GM21825 (cell line): Measurements from ENCODE around the gene NOC4L.

Experiments used
- ATAC-seq: cut with Tn5 transposase; IDR thresholded peaks from one replicate; pipeline ENCODE4 v1.9.1; 2021; ENCODE audit warnings: mild to moderate bottlenecking, moderate library complexity; ENCODE audit not compliant: unreplicated experiment

The NOC4L gene

DNA sequence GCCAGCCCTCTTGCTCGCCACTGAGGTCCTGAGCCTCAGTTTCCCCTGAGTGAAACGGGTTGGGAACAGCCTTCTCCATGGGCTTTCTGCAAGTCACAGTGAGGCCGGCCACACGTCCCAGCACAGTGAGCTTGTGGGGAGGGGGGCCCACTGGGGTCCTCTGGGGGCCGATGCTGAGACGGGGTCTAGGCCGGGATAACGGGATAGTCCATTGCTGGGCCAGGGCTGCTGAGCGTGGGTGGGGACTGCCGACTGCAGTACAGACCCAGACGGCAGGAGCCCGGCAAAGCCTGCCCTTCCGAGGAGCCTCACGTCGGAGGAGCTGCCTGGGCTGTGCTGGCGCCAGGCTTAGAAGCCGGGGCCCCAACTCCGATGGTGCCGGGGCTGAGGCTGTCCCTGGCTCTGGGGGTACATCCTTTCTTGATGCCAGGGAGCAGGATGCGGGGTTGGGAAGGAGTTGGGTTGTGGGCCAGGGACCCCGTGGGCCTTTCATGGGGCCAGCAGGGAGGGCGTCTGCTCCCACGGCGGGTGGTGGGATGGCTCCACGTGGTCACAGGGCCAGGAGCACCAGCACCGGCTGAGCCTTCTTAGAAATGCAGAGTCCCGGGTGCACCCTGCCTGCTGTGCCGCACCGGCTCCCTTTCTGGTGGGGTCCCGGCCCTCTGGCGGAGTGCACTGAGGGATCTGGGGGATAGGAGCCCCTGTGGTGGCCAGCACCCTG is 24.2 kb downstream of the NOC4L start:
- ATAC-seq: no peak

- ATAC-seq: no peak
Measured at GRCh38 chr12:132169376-132169775, 25.1 kb downstream of the NOC4L start.

GRCh38 chr12:132170094-132170636 is 25.9 kb downstream of the NOC4L start:
- ATAC-seq: no peak

DNA sequence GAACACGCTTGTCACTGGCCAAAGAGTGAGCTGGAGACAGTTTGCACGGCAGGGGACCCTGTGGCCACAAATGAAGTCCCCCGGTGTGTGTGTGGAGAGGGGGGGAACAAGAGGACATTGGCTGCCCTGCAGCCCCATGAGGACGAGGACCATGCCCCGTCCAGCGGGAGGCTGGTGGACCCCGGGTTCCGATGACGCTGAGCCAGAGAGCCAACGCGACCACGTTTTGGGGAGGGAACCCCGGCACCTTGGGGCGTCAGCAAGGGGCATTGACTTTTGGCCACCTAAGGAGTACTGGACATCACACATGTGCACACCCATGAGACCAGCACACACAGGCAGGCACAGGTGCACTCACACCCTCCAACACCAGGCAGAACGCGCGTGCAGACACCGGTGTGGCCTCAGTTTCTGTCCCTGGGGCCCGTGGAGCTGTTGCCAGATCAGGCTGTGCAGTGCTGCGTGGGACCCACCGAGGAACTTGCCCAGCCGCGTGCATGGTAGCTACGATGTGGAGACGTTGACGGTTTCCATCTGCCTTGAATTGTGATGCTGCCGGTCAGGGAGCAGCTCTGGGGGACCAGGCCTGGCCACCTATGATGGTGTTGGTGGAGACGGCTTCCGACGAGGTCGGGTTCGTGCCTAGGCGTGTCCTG is 26.5 kb downstream of the NOC4L start:
- no peak for ATAC-seq

DNA sequence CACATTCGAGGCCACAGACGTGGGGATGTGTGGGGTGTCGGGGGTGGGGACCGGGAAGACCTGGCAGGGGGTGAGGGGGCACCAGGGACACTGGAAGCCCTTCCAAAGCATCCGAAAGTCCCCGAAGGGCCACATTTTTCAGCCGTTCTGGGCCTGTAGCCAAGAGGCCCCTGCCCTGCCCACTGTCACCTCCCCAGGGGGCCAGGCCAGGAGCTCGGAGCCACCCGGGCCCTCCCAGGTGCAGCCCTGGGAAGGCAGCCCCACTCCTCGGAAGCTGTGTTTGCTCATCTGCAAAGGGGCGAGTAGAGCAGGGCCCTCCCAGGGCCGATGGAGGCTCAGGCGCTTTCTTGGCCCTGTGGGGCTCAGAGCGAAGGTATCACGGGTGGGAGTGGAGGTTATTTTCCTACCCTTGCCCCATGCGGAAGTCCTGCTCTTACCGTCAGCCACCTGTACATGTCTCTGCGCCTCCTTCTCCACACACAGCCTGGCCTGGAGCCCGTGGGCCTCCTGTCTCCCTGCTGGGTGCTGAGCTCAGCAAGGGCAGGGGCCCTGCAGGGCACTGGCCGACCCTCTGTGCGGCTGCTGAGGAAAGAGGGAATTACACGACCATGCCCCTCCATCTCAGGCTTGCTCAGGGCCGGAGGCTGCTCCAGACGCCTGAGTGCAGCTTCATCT is 27.2 kb downstream of the NOC4L start:
- ATAC-seq: no peak

- no peak for ATAC-seq
Measured at GRCh38 chr12:132171968-132172521, 27.8 kb downstream of the NOC4L start.

- ATAC-seq: no peak
Measured at GRCh38 chr12:132172619-132173018, 28.4 kb downstream of the NOC4L start.

- no peak for ATAC-seq
Measured at GRCh38 chr12:132173135-132174014, 29.1 kb downstream of the NOC4L start.

GRCh38 chr12:132174015-132174838 is 30.0 kb downstream of the NOC4L start:
- ATAC-seq: no peak

DNA sequence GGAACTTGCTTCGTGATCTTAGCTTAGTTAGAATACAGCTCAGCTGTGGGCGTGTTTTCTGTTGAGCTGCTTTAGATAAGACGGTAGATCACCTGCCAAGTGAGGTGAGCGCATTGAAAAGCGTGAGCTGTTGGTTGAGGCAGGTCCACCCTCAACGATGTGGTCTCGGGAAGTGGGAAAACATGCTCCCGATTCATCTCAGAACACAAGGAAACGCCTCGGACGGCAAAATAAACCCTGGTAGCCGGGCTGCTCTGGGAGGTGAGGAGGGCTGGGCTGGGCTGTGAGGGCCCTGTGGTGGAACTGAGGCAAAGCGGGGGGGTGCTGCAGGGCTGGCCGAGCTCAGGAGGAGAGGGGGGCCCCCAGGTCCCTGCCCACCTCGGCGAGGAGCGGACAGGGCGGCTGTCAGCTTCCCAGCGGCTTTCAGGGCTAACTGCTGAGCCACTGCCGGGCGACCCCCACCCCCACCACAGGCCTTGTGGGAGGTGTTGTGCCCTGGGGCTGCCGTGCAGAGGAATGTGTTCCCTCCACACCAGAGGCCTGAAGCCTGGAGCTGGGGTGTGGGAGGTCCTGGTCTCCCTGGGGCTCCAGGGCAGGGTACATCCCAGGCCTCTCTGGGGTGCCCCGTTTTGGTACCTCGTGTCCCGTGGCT is 30.7 kb downstream of the NOC4L start:
- ATAC-seq: no peak

GRCh38 chr12:132175496-132176384 is 31.5 kb downstream of the NOC4L start:
- no peak for ATAC-seq

- no peak for ATAC-seq
Measured at GRCh38 chr12:132176385-132176919, 32.2 kb downstream of the NOC4L start.

DNA sequence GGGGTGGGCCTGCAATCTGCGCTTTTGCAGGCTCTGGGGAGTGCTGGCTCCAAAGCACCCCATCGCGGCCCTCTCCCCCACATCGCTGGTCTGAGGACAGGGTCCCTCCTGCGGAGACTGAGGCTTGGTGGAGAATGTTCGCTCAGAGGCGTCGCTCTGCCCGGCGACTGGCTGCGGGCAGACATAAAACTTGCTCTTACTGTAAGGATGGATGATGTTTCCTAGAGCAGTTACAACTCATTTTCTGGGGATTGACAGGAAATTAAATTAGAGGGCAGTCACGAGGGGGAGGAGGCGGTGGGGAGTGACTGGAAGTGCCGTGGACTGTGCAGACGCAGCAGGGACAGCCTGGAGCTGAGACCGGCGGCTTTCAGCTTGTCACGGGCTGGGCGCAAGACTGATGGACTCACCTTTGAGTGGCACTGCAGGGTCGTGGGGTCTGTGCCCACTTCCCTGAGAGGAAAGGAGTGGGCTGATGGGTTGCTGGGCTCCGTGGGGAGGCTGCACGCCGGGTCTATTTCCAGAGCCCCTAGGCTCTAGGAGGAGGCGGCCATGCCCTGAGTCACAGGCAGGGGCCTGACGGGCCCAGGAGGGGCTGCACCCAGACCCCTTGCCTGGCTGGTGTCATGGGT is 32.8 kb downstream of the NOC4L start:
- ATAC-seq: no peak

- no peak for ATAC-seq
Measured at GRCh38 chr12:132178316-132178715, 34.1 kb downstream of the NOC4L start.

GRCh38 chr12:132178801-132179401 is 34.6 kb downstream of the NOC4L start:
- no peak for ATAC-seq

DNA sequence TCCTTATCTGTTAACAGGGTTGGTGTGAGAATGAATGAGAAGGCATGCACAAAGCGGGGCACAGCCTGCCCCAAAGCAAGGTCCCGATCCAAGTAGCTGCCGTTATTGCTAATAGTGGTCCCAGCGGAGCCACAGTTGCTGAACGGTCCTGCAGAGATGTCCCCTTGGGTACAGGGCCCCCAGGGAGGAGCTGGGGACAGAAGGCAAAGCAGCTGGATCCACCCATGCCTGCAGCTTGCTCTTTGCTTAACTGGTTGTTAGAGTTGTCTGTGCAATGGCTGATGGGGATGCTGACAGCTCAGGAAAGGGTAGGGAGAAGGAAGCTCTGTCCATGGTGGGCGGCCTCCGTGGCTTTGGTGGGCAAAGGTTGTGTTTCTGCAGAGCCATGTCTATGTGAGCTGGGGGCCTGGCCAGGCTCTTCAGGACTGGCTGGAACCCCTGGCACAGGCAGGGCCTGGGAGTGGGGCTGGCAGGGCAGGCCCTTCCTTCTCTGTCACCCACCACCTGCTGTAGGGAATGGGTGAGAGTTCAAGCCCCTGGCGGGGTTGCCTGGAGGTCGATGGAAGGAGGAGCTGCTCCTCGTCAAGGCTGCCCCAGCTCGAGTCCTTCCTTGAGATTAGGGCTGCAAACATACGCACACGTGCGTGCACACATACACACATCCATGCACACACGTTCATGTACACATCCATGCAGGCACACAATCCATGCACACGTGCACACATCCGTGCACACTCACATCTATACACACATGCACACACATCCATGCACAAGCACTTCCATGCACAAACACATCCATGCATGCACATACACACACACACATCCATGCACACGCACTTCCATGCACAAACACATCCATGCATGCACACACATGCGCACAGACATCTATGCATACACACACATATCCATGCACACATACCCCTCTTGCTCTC is 35.4 kb downstream of the NOC4L start:
- ATAC-seq: no peak
